ENCODE results near the gene NMRK2.

Gene NMRK2

GRCh38 chr19:3979674-3980352, 46.9 kb downstream of the NMRK2 start:
- DNase-seq (ENCODE audit: low read depth), result no peak
- H3K4me3 ChIP-seq (ENCODE audit: low read depth, low read length), result no peak overlapping the region

GRCh38 chr19:3980353-3981251, 47.7 kb downstream of the NMRK2 start:
- no peak for DNase-seq (ENCODE audit: low read depth)
- no peak overlapping the region for H3K4me3 ChIP-seq (ENCODE audit: low read depth, low read length)

DNA sequence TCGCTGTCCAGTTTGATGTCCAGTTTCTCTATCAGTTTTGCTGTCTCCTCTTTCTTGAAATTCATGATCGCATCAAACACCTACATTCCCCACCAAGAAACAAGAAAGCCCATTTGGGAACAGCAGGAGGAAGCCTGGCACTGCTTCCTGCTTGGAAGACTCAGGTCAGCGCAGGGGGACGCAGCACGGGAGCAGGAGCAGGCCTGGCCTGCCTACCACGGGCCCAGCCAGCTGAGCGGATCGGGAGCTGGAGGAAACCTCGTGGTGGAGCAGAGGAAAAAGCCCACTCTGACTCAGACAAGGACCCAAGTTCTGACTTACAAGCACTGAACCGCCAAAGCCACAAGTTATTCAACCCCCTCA, 48.5 kb downstream of the NMRK2 start:
- H3K4me3 ChIP-seq (ENCODE audit: low read depth, low read length), result no peak overlapping the region
- no peak for DNase-seq (ENCODE audit: low read depth)

- DNase-seq (ENCODE audit: low read depth), result no peak
These were observed 49.1 kb downstream of the NMRK2 start for GRCh38 chr19:3981736-3982681.

GRCh38 chr19:3982701-3983541, 50.1 kb downstream of the NMRK2 start:
- no peak for DNase-seq (ENCODE audit: low read depth)
- H3K4me3 ChIP-seq (ENCODE audit: low read depth, low read length), result peak overlapping the region; percentile 71

More at GRCh38 chr19:3981736-3982681, 49.1 kb downstream of the NMRK2 start:
- H3K4me3 ChIP-seq (ENCODE audit: low read depth, low read length), result no peak overlapping the region

DNA sequence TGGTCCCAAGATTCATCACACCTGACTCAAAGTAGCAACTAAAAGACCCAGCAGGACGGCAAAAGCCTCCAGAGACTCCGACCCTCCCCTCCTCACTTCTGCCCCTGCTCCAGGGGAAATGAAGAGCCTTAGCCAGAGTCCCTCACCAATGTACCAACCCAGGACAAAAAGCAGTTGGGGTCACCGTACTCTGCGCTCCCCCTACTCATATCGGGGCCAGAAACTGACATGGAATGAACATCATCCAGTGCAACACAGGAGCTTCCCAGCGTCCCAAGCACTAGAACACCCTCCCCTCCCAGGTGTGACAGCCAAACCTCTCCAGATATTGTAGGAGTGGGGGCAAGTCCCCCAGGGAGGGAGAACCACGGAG, 50.7 kb downstream of the NMRK2 start:
- peak overlapping the region; percentile 71 for H3K4me3 ChIP-seq (ENCODE audit: low read depth, low read length)
- DNase-seq (ENCODE audit: low read depth), result no peak

GRCh38 chr19:3983936-3984583, 51.2 kb downstream of the NMRK2 start:
- peak overlapping the region; percentile 71 for H3K4me3 ChIP-seq (ENCODE audit: low read depth, low read length)
- no peak for DNase-seq (ENCODE audit: low read depth)

DNA sequence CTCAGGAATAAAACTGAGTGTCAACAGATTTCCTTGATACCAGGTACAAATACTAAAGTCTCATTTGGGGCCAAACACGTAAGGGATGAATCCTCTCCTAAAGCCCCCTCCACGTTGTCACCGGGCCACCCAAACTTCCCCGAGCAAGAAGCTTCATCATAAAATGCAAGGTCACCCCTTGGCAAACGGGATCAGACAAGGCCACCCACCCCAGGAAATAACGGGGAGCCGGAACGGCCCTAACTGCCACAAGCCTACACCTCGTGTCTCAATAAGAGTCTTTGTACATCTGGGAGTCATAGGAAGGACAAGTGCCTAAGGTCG, 51.7 kb downstream of the NMRK2 start:
- peak overlapping the region; percentile 71 for H3K4me3 ChIP-seq (ENCODE audit: low read depth, low read length)
- DNase-seq (ENCODE audit: low read depth), result no peak

- peak; percentile 67 for DNase-seq (ENCODE audit: low read depth)
- H3K4me3 ChIP-seq (ENCODE audit: low read depth, low read length), result peak within 1 kb of the TSS; percentile 71
These were observed 52.2 kb downstream of the NMRK2 start, which contains the start of gene EEF2 for GRCh38 chr19:3984908-3985642. Gene EEF2, minus strand, starts transcription at chr19:3985463. Its CDS starts 83 bp downstream, at chr19:3985380.

- no peak for DNase-seq (ENCODE audit: low read depth)
- peak overlapping the region; percentile 71 for H3K4me3 ChIP-seq (ENCODE audit: low read depth, low read length)
These were observed 52.9 kb downstream of the NMRK2 start for GRCh38 chr19:3985643-3986259.

DNA sequence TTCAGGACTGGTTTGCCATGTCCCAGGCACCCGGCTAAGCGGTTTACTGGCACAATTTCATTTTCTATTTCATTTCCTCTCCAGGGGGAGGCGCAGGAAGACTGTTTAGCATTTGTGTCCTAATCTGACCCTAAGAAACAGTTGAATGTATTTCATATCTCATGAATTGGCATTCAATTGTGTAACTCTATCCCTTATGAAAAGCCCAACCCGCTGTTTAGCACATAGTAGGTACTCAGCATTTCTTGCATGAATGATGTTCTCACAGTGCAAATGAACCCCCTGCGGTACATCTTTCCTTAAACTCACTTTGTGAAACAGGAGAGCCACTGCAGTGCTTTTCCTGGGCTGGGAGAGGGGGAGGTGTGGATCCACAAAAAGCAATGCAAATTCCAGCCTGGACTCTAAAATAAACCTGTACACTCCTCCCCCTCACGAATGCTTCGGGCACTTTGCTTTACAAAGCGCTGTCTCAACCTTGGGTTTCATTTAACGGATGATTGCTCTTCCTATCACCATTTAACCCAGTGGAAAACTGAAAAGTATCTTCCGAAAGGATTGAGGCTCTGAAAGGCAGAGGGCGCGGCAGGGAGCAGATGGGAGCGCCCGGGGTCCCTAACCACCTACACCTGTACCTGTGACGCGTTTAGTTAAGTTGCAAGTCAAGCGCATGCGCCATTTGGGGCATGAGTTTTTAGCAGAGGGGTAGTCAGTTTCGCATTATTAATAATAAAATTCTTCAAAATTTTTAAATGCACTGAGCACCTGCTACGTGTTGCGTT, 53.6 kb downstream of the NMRK2 start:
- DNase-seq (ENCODE audit: low read depth), result no peak
- H3K4me3 ChIP-seq (ENCODE audit: low read depth, low read length), result peak overlapping the region; percentile 71

DNA sequence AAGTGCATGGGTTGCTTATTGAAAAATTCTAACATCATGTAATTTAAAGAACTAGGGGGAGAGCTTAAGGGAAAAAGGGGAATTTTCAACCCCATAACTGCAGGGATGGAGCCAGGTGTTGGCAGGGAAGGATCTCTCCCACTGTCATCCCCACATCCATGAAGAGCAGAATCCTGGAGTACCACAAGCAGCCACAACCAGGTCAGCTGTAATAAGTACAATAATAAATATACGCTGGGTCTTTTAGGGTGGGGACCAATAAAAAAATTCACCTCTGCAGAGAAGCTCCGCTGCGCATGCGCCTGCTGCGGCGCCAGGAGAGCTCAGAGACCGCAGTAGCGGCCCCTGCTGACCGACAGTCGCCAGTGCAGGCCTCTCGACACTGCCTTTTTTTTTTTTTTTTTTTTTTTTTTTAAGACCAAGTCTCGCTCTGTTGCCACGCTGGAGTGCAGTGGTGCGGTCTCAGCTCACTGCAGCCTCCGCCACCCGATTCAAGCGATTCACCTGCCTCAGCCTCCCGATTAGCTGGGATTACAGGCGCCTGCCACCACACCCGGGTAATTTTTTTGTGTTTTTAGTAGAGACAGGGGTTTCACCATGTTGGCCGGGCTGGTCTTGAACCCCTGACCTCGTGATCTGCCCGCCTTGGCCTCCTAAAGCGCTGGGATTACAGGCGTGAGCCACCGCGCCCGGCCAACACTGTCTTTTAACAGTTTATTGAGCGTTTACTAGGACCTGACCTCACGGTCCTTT, 54.9 kb downstream of the NMRK2 start:
- H3K4me3 ChIP-seq (ENCODE audit: low read depth, low read length), result peak overlapping the region; percentile 22
- DNase-seq (ENCODE audit: low read depth), result no peak

GRCh38 chr19:3990815-3991117, 57.9 kb downstream of the NMRK2 start:
- no peak overlapping the region for H3K4me3 ChIP-seq (ENCODE audit: low read depth, low read length)
- no peak for DNase-seq (ENCODE audit: low read depth)
